ENCODE results near the gene TWIST2.

TWIST2 gene

DNA sequence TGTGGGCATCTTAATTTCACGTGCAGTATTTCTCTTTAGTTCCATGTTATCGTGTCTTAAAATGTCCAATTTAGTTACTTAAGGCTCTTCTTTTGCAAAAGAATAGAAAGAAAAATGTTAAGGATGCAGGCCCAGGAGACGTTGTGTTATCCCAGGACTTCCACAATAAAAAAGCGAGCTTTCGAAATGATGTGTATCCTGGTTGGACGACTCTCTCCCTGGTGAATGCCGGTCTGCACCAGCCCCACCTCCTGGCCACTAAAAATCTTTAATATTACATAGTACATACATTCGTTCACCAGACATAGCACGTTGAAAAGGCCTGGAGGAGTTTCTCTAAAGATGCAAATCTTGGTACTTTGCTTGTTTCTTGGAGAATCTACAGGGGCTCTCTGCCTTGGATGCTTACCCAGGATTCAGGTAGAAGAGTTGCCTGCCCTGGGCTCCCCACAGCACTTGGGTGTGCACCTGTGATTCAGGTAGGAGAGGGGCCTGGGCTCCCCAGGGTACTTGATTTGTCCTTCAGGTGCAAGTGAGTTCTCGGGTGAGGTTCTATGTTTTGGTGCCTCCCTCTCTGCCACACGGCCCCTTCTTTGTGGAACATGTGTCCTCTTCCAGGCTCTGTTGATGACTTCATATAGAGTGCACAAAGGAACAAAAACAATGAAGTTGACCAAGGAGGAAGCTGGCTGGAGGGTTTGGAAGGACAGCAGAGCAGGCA is 26.6 kb downstream of the TWIST2 start:
- no peak for DNase-seq

DNA sequence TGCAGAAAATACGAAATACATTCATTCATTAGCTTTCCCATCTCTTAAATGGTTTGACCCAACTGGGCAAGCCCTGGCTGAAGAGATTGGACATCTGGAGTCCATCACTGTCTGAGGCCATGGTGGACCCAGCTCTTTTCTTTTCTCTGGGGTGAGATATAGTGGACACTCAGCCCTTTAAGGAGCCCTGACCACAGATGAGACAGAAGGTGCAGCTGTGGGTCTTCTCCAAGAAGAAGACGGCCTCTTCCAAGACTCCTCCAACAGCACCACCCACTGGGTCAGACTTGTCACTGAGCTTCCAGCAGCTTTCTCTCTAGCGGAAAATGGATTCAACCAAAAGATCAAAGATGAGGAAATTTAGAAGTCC is 27.2 kb downstream of the TWIST2 start:
- no peak for DNase-seq

- no peak for DNase-seq
Observed at GRCh38 chr2:238875471-238876231, 27.8 kb downstream of the TWIST2 start.

DNA sequence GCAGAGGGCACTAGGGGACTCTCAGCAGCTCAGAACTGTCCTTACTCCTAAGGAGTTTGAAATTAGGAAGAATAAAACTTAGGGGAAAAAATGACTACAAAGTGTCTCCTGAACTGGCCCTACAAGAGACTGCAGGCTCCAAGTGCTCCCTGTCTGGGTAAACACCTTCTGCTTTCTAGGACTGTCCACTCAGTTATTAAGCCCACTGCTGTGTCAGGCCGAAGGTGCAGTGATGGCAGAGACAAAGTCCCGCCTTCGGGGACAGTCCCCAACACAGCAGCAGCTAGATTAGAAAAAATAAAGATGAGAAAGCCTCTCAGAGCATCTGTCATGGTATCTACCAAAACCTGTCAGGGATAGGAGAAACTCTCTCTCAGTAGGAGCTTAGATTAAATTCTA is 28.3 kb downstream of the TWIST2 start:
- no peak for DNase-seq

DNA sequence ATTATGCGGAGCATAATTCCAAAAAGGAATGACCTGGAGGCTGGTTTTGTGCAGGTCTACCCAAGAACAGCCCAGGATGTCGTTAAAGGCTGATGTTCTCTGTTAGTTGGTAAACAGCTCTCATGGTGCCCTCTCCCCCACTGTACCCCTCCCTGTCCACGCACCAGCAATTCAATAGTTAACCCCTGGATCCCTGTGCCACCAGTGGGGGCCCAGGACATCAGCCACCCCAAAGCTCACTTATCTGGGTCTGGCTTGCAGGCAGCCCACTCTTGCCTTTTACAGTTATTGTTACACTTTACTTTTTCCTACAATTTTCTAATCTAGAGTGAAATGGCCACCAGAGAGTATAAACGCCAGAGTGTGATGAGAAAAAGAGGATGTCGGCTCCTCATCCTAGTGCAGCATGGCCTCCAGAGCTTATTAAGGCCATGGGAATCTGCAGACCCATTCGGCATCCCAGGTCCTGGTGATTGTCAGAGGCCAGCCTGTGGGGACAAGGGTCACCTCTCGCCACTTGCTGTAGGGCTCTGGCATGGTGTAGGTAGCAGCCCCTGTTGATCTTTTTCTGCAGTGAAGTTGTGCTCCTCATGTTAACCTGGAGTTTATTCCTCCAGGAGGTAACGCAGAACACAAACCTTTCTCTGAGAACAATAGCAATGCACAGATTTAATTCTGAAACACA is 30.3 kb downstream of the TWIST2 start:
- DNase-seq = no peak

GRCh38 chr2:238879043-238879442 is 31.2 kb downstream of the TWIST2 start:
- no peak for DNase-seq

DNA sequence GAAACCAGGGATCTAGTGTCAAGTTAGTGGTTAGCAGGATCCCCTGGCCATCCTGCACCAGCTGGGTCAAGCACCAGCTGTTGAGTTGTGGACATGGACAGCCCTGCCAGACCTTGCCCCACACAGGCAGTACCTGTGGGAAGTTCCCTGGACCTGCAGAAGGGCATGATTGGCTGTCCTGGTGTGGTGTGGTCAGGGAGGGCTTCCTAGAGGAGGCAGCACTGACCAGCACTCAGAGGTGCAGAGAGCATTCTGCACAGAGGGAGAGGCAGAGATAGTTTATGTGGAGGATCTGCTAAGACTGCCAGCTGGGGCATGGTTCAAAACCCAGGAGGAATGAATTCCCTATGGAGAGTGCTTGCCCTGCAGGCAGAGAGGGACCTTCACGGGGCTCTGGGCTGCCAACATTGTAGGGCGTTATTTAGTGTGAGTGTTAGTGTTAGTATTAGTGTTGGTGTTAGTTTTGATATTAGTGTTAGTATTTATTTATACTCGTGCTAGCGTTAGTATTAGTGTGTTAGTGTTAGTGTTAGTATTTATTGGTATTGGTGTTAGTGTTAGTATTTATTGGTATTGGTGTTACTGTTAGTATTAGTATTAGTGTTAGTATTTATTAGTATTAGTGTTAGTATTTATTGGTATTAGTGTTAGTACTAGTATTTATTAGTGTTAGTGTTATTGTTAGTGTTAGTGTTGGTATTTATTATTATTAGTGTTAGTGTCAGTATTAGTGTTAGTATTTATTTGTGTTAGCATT is 31.9 kb downstream of the TWIST2 start:
- peak in 1 of 2 donors; percentile 29 for DNase-seq

DNA sequence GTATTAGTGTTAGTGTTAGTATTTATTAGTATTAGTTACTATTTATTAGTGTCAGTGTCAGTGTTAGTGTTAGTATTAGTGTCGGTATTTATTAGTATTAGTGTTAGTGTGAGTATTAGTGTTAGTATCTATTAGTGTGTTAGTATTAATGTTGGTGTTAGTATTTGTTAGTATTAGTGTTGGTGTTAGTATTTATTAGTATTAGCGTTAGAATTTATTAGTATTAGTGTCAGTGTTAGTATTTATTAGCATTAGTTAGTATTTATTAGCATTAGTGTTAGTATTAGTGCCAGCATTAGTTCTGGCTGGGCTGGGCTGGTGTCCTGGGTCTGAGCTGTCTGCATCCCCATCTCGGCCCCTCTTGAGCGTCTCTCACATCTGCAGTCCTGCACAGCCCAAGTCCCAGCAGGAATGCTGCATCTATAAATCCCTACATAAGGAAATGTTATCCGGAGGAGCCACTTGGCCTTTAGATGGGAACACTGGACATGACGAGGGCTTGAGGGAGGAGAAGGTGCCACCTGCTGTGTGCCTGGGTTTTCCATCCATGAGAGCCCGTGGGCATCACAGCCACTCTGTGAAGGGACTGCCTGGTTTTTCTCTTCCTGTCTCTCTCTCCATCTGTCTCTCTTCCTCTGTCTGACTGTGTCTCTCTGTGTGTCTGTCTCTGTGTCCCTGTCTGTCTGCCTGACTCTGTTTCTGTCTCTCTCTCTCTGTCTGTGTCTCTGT is 33.6 kb downstream of the TWIST2 start:
- DNase-seq = peak in 1 of 2 donors; percentile 19

DNA sequence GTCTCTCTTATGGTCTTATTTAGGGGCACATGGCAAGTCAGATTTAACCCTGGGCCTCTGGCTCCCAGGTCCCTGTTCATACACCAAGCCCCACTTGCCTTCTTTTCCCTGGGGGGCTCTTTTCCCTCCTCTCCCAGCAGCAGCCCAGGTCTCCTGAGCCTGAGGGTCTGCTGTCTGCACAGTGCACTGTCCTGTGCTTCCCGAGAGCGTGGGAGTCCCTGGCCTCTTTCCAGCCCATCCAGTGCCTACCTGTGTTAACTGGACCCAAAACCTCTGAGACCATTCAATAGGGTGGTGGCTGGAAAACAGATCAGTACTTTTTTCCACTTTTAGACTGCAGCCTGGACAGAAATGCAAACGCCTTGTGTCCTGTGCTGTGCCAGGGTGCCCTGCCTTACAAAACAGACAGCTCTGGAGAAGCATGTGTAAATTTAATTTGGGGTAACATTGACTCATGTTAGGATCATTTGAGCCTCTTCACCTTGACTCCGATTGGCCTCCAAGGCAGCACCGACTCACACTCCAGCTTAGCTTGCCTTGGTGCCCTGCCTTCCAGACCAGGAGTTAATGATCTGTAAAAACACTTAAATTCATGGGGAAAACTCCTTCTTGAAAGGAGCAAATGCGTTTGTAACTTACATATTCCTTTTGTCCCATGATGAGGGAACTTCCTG is 34.3 kb downstream of the TWIST2 start:
- no peak for DNase-seq

DNA sequence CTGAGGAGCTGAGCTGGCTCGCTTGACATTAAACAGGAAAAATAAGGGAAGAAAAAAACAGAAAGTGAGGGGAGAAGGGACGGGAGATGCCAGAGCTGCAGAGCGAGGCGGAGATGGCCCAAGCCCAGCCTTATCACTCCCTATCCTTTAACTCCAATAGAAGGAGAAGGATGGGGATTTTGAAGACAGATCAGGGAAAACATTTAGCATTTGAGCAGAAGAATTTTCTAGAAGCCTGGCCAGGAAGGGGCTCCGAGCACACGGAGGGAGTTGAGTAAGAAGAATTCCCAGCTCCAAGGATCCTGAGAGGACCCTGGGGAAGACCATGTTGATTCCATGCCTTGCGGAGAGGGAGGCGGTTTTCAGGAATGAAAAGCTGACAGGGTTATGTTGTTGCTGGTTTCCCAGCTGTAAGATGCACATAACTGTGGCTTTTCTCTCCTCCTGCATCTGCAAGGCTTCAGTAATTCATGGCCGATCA is 35.6 kb downstream of the TWIST2 start:
- DNase-seq = no peak

DNA sequence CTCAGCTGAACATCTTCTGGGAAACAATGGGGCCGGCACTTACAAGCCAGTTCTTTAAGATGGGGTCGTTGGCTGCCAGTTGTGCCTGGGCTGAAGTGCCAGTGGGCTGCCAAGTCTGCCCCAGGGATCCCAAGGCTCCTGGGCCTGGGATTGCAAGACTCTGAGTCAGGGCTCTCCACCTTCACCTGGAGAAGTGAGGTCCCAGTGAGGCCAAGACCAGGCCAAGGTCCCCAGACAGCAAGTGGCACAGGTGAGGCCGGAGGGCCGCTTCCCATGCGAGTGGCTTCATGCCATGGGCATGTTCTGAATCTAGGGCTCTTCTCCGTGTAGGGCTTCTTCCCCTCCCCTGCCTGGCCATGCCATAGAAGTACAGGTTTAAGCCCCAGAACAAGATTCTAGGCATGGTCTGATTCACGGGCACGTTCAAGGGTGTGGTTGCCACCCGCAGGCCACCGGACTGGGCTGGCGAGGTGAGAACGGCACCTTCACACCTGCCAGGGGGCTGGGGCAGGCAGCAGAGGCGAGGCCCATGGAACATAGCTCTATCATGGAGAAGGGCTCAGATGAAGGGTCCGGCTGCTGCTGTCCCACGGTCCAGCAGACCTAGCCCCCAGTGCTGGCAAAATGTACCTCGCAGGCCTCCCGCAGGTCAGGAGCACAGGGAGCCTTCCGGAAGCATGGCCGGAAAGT is 36.4 kb downstream of the TWIST2 start:
- DNase-seq = no peak

DNA sequence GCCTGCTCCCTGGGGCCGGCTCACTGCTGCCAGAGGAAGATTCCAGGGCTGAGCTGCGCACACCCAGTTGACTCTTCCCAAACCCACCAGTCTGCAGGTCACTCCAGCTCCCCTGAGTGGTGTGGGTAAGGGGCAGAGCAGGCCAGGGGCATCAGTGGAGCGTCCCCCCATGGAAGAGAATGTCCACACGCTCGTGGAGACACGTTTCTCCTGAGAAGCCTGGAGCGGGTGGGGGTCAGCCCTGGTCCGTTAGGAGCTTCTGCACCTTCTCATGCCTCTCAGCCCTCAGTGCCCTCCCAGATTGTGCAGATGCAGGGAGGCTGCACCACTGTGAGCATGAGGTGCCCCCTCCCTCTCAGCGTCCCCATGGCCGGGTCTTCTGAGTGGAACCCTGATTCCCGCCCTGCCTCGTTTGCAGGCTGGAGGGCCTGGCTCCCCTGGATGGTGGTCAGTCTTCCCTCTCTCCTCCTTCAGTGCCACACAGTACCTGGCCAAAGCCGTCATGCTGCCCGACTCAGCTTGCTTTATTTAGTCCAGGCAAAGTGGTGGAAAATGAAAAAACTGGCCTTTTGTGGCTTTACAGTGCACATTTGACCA is 37.0 kb downstream of the TWIST2 start:
- DNase-seq = no peak

DNA sequence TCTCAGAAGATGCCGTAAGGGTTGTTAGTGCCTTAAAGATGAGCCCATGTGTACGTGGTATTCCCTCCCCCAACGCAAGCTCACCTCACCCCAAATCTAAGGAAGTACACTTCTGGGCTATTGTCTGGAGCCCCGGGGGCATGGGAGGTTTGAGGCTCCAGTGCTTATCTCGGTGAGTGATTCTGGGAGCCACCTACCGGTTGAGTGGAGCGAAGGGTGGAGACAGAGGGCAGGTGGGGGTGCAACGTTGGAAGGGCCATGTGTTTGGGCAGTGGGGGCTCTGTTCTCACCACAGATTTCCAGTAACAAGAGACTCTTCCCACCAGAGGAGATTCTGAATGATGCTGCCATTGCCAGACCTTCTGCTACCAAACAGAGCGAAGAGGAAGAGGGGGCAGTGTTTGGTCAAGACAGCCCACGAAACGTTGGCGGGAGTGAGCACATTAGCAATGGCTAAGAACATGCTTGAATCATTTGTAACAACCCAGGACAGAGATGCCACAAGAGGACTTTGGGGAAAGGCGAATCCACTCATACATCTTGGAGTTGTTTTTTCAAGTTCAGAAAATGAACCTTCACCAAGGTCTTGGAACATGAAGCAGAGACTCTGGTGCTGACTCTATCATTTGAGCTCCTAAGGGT is 38.7 kb downstream of the TWIST2 start:
- DNase-seq = no peak

DNA sequence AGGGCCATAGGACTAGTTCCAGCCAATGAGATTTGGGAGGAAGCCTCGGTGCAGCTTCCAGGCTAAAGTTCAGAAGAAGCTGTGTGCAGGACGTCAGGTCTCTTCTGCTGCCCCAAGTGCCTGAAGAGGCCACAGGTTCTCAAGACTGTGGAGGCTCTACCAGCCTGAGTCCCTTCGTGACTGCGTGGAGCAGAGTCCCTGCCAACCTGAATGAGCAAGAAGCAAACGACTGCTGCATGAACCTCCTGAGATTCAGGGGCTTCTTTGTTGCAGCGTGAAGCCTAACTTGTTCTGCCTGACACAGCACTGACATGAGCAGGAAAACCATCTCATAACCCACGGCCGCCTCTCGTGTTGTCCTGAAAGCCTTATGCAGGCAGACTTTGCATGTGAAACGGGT is 39.7 kb downstream of the TWIST2 start:
- DNase-seq = no peak

DNA sequence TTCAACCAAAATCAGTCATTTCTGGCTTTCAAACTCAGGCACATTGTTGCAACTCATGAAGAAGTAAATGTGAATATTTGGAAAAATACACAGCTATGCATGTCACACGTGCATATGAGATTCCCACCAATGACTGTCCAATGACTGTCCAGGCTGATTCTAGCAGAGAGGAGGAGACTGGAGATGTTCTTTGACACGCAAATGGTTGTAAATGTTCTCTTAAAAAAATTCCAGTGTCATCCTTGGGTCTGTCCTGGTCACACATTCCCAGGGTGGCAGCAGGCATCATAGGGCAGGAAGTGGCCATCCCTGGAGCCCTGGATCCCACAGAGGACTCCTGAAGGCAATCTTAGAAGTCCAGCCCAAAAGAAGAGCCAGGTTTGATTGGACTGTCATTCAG is 40.9 kb downstream of the TWIST2 start:
- DNase-seq = no peak

DNA sequence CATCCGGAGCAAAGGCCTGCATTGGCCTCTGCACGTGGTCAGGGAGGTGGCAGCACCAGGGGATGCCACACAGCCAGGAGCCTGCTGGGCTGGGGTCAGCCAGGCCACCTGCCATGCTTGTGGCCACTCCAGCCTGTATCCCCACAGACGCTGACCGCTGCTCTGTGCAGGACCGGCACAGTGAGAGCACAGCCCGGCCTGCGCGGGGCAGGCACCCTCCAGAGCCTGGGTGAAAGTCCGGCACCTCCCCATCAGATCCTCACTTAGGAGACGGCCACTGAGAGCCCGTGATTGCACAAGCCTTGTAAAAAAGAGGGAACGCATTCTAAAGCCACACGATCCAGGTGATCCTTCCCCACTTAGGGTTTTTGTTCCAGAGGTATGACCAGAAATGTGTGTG is 42.2 kb downstream of the TWIST2 start:
- no peak for DNase-seq

DNA sequence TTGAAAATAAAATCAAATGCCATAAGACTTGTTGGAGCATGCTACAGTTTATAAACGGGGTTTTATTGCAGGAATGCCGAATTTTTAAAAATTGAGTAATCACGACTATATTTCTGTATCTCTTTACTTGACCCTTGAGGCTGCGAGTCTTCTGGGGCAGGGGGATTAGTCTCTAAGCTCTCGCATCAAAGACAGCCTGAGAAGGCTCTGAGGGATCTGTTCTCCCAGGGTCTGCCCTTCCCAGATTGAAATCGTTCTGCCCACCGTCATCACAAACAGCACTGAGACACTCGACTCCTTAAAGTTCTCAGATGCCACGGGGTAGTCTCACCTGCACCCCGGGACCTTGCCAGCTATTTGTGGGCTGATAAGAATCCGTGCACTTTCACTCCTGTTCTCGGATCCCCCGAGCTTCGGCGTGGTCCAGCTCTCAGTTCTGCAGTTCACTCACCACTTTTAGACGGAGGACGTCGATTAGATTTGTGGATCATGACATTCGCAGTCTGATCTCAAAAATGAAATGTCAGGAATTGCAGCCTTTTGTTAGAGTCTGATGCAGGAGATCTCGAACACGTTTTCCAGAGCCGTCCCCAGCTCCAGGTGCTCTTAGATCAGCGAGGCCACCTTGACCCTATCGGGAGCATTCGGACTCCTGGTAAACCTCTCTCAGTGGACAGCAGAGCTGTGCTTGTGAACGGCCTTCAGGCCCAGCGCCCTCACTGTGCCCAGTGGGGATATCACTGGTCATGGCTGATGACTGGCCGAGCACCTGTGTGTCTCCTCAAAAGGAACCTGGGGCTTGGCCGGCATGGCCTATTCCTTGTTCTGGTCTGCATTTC is 43.0 kb downstream of the TWIST2 start:
- DNase-seq = no peak

GRCh38 chr2:238891457-238892203 is 43.7 kb downstream of the TWIST2 start:
- DNase-seq = no peak

DNA sequence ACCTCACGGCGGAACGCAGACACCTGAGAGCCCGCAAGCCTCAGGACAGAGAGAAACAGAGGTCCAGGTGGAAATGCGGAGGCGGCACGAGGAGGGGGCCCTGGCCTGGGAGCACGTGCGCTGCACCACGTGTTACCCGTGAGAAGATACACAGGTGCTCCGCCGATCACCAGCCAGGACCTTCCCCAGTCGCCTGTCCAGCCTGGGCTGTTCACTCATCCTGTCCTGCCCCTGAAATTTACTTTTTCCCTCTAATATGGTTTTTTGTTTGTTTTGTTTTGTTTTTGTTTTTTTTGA is 44.3 kb downstream of the TWIST2 start:
- DNase-seq = no peak

Data from stimulated activated CD4-positive, alpha-beta T cell treated with anti-CD3 and anti-CD28 coated beads, Interleukin-2, amount 100 ng/mL, for 24 hours (primary cell).